HG03520 (cell line): ENCODE data around the gene LCMT2.

Experiments
- ATAC-seq: cut with Tn5 transposase; IDR thresholded peaks from one replicate; pipeline ENCODE4 v1.9.1; 2021; ENCODE audit warnings: mild to moderate bottlenecking, moderate library complexity; ENCODE audit not compliant: unreplicated experiment

Gene LCMT2

GRCh38 chr15:43329960-43330779, at the start of gene LCMT2:
TSS of gene LCMT2 (minus strand) at chr15:43330573. CDS start at chr15:43330489, 84 bp downstream.
- peak; percentile 89 for ATAC-seq

- no peak for ATAC-seq
These were observed 48.2 kb upstream of the LCMT2 start for GRCh38 chr15:43378601-43379000.

DNA sequence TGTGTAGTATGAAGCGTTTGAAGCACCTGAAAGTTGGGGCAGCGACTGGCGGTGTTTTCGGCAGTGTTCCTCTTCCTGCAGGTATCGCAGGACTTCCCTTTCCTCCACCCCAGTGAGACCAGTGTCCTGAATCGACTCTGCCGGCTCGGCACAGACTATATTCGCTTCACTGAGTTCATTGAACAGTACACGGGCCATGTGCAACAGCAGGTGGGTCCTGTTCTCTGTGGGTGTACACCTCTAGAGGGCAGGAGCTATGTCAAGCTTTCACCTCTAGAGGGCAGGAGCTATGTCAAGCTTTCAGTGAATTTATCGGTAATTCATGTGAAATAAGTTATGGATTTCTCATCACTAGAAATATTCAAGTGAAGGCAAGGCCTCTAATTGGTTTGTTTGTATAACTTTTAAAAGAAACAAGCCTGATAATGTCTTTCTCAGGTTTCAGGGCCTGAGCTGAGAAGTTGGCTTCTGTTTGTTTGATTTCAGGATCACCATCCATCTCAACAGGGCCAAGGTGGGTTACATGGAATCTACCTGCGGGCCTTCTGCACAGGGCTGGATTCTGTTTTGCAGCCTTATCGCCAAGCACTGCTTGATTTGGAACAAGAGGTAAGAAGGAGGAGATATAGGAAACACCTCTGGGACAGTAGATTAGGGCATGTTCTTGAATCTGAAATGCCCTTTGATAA, 45.8 kb upstream of the LCMT2 start:
- ATAC-seq: no peak

DNA sequence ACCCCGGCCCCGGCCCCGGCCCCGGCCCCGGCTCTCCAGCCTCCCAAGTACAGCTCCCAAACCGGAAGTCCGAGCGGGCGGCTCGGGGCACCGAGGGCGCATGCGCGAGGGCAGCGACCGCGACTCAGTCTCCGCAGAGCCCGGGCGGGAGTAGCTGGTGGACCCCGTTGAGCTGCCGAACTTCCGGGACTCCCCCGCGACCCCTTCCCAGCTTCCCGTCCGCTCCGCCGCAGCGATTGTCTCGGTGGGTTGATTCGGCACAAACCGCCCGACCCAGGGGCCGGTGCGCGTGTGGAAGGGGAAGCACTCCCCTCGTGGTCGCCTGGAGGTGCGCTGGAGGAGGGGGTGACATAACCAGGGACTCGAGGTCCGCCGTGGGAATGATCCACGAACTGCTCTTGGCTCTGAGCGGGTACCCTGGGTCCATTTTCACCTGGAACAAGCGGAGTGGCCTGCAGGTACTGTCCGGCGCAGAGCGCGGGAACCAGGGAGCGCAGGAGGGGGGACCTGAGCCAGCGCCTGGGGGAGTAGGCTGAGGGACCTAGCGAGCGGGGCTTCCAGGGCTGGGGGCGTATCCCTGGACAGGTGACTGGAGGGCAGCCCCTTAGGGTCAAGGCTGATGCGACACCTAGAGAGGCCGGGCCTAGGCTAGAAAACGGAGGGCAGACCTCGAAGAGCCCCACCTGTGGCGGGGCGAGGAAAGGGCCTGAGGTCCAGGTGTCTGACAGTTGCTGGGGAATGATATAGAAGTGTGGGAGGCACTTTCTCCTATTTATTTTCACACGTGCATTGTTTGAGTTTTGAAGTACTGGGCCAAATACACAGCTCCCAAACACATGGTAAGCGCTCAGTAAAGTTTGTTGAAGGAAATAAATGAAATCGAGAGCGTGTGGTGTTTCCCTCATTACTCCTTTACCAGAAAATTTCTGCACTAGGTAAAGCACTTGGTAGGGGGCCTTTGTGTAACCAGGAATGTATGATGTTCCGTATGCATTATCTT, 40.9 kb upstream of the LCMT2 start, which contains the start of the genes TUBGCP4 and ZSCAN29:
Gene TUBGCP4, plus strand, starts transcription at position 127 of the 1,000 bp plus-strand sequence. Its CDS starts 254 bp downstream, at position 381.
Gene ZSCAN29, minus strand, starts transcription at position 69 of the 1,000 bp plus-strand sequence. CDS start 1,130 bp downstream, outside the sequence.
- ATAC-seq: peak; percentile 64

GRCh38 chr15:43370310-43370974, 40.1 kb upstream of the LCMT2 start:
- ATAC-seq: no peak

DNA sequence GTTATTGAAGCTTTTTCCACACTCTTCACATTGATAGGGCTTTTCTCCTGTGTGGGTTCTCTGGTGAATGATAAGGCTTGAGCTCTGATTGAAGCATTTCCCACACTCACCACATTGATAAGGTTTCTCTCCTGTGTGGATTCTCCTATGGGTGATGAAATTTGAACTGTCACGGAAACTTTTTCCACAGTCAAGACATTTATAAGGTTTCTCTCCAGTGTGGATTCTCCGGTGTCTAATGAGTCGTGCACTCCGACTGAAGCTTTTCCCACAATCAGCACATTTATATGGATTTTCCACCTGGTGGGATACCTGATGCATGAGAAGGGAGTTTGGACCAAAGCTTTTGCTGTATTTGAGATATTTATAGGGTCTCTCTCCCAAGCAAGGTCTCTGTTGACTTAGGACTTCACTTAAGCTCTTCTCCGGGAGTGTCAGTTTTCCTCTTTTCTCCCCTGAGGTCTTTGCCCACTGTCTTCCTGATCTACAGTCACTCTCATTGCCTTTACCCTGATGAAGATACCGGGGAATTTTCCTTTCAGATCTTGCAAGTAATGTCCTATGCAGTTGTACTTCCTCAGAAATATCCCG, 31.0 kb upstream of the LCMT2 start:
- ATAC-seq: no peak

DNA sequence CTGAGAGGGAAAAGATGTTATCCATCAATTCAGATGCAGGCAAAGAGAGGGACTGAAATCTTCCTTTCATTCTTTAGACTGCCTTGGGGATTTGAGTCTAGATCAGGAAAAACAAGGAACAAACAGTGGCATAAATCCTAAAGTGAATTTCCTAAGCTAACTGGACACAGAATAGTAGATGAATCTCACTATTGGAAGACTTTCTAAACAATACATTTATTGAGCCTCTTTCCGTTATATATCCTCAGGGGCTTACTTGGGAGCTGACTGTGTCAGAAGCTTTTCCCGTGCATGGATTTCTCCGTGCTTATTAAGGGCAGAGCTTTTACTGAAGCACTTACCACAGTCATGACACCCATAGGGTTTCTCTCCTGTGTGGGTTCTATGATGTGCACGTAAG, 30.4 kb upstream of the LCMT2 start:
- ATAC-seq: no peak

- ATAC-seq: no peak
These were observed 22.5 kb upstream of the LCMT2 start for GRCh38 chr15:43352693-43353382.

GRCh38 chr15:43347114-43347513, 16.7 kb upstream of the LCMT2 start:
- no peak for ATAC-seq

DNA sequence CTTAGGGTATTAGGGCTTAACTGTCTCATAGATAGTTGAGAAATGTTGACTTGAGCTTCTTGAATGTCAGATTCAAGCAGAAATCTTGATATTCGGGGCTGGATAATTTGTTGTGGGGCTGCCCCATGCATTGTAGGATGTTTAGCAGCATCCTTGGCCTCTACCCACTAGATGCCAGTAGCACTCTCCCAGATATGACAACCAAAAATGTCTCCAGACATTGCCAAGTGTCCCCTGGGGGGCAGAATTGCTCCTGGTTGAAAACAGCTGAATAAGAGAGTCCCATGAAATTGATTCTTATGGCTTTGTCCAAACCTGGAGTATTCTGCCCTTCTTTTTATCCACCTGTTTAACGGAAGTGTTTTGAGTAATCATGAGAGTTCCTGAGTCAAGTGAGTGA, 15.9 kb upstream of the LCMT2 start:
- ATAC-seq: no peak

GRCh38 chr15:43330780-43331087, 361 bp upstream of the LCMT2 start:
- peak; percentile 8 for ATAC-seq

GRCh38 chr15:43329217-43329959, 985 bp downstream of the LCMT2 start:
- ATAC-seq: no peak

DNA sequence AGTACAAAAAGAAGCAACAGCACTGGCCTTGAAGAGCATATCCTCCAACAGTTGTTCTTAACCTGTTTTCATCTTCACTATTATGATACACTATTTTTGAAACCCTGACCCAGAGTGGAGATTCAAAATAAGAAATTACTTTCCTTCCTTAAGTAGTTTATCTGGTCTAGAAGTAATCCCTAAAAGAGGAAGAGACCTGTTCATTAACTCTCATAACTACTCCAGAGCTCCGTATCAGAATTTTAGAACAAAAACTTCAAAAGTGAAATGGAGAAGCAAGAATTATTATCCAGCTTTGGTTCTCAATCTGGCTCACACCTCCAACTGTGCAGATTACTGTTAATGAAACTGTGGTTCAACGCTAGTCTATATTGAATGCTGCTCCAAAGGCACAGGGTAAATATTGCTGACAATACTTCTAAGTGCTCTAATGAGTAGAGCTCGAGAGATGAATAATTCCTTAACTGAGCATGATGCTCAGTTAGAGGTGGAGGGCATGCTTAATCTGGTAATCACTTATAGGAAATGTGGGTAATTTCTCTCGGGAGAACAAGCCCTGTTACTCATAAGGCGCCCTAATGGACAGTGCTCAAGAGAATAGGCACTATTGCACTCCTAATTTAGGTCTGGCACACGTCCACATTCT, 5.2 kb downstream of the LCMT2 start:
- no peak for ATAC-seq

DNA sequence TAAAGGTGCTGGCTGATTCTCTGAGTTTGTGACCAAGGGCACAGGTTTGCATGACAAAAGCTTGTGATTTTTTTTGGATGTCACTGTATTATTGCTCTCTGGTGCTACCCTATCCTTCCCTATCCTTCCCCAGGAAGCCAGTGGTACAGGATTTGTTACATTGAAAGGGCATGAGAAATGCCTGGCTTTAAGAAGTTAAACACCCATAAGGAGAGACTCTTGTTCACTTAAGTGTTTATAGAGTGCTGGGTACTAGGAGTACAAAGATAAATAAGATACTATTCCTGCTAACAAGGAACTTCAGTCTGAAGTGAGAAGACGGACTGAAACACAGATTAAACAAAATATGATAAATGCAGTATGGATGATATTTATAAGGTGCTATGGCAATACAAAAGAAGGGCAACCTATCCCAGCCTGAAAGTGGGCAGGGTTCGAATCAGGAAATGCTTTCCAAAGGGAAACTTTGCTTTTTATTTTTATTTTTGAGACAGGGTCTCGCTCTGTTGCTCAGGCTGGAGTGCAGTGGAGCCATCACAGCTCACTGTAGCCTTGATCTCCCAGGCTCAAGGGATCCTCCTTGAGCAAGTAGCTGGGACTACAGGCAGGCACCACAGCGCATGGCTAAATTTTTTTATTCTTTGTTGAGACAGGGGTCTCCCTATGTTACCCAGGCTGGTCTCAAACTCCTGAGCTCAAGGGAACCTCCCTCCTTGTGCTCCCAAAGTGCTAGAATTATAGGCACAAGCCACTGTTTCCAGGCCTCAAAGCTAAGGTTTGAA, 11.2 kb downstream of the LCMT2 start:
- no peak for ATAC-seq

- ATAC-seq: no peak
These were observed 12.7 kb downstream of the LCMT2 start for GRCh38 chr15:43317566-43318184.

GRCh38 chr15:43316971-43317346, 13.4 kb downstream of the LCMT2 start:
- no peak for ATAC-seq
